Liver (tissue), 9 donors: Measurements from ENCODE around the gene CFAP45. TPM values are rescaled to one million over a fixed set of nuclear protein-coding genes. Genes with fewer than 3 reads are reported as not detected.

ENCODE experiments used
- DNase-seq: peaks from one replicate; pipeline ENCODE4 v3.0.0-alpha.2; 2017; ENCODE audit warnings: low spot score
- H3K27ac ChIP-seq, 2 donors: one replicate each; pipeline ENCODE4 v1.7.0; 2013; ENCODE audit warnings: inconsistent platforms in 2 of 2, low read length in 2 of 2, control low read depth in 1 of 2, low read depth in 1 of 2, mild to moderate bottlenecking in 1 of 2
- H3K27me3 ChIP-seq, 4 donors: one replicate each; pipeline versions ENCODE4 v1.6.1 to v1.7.0; 2013; ENCODE audit warnings: low read length in 3 of 4, inconsistent platforms in 1 of 4, mild to moderate bottlenecking in 1 of 4, moderate library complexity in 1 of 4; ENCODE audit not compliant: control insufficient read depth in 4 of 4, insufficient read depth in 4 of 4
- H3K36me3 ChIP-seq, 4 donors: one replicate each; pipeline versions ENCODE4 v1.6.1 to v1.7.0; 2013; ENCODE audit warnings: low read length in 3 of 4, mild to moderate bottlenecking in 3 of 4, low read depth in 1 of 4, moderate library complexity in 1 of 4; ENCODE audit not compliant: control insufficient read depth in 4 of 4, insufficient read depth in 3 of 4
- H3K4me1 ChIP-seq, 4 donors: one replicate each; pipeline versions ENCODE4 v1.6.1 to v1.7.0; 2013; ENCODE audit warnings: low read length in 3 of 4, mild to moderate bottlenecking in 3 of 4, moderate library complexity in 1 of 4; ENCODE audit not compliant: control insufficient read depth in 4 of 4, insufficient read depth in 4 of 4
- H3K4me3 ChIP-seq, 3 donors: one replicate each; pipeline versions ENCODE4 v1.6.1 to v1.7.0; 2013; ENCODE audit warnings: low read length in 3 of 3, control low read depth in 1 of 3, low read depth in 1 of 3, mild to moderate bottlenecking in 1 of 3
- H3K9ac ChIP-seq, 2 donors: one replicate each; pipeline ENCODE4 v1.7.0; 2013; ENCODE audit warnings: low read length in 2 of 2, mild to moderate bottlenecking in 2 of 2, moderate library complexity in 2 of 2, control low read depth in 1 of 2, low read depth in 1 of 2
- H3K9me3 ChIP-seq, 4 donors: one replicate each; pipeline versions ENCODE4 v1.6.1 to v1.7.0; 2013; ENCODE audit warnings: low read length in 3 of 4; ENCODE audit not compliant: control insufficient read depth in 4 of 4
- CTCF ChIP-seq: fragments of 150-350 bp; IDR thresholded peaks from 2 replicates; pipeline ENCODE4 v1.5.1; 2017; ENCODE audit warnings: improper control_type of control experiment, low read depth, low read length; ENCODE audit not compliant: missing input control
- EGR1 ChIP-seq, 2 donors: IDR thresholded peaks; 2 replicates each; pipeline ENCODE4 v1.6.1; 2016 to 2018; ENCODE audit warnings: antibody characterized with exemption in 2 of 2, low read depth in 2 of 2
- FOXA1 ChIP-seq: IDR thresholded peaks from 2 replicates; pipeline ENCODE4 v1.6.1; 2016; ENCODE audit warnings: antibody characterized with exemption
- FOXA2 ChIP-seq: IDR thresholded peaks from 2 replicates; pipeline ENCODE4 v1.6.1; 2016; ENCODE audit warnings: antibody characterized with exemption
- GABPA ChIP-seq, 2 donors: IDR thresholded peaks in 1 of 2; conservative IDR thresholded peaks in 1 of 2; 2 replicates each; pipeline ENCODE4 v1.6.1; 2016; ENCODE audit warnings: antibody characterized with exemption in 2 of 2, mild to moderate bottlenecking in 1 of 2, moderate library complexity in 1 of 2
- HNF4G ChIP-seq: IDR thresholded peaks from 2 replicates; pipeline ENCODE4 v1.6.1; 2016; ENCODE audit warnings: antibody characterized with exemption
- JUND ChIP-seq, 2 donors: IDR thresholded peaks; 2 replicates each; pipeline ENCODE4 v1.6.1; 2016; ENCODE audit warnings: antibody characterized with exemption in 2 of 2
- MAX ChIP-seq: IDR thresholded peaks from 2 replicates; pipeline ENCODE4 v1.6.1; 2016; ENCODE audit warnings: antibody characterized with exemption
- NR2F2 ChIP-seq: IDR thresholded peaks from 2 replicates; pipeline ENCODE4 v1.6.1; 2016; ENCODE audit warnings: antibody characterized with exemption
- RAD21 ChIP-seq, 2 donors: IDR thresholded peaks; 2 replicates each; pipeline ENCODE4 v1.6.1; 2016; ENCODE audit warnings: antibody characterized with exemption in 2 of 2, mild to moderate bottlenecking in 2 of 2
- RXRA ChIP-seq, 2 donors: IDR thresholded peaks; 2 replicates each; pipeline ENCODE4 v1.6.1; 2017 to 2018; ENCODE audit warnings: antibody characterized with exemption in 2 of 2, mild to moderate bottlenecking in 1 of 2
- SP1 ChIP-seq: IDR thresholded peaks from 2 replicates; pipeline ENCODE4 v1.6.1; 2018; ENCODE audit warnings: antibody characterized with exemption, mild to moderate bottlenecking
- TAF1 ChIP-seq: conservative IDR thresholded peaks from 2 replicates; pipeline ENCODE4 v1.6.1; 2016; ENCODE audit warnings: antibody characterized with exemption, mild to moderate bottlenecking
- WGBS: extraction: QIAGEN DNeasy Blood & Tissue Kit; methylation state at CpG from one replicate; pipeline ENCODE4 v1.1.7; 2013; 5-methylcytosine and 5-hydroxymethylcytosine counted together
- polyA plus RNA-seq, 2 donors: library from polyadenylated mRNA; stranded (reverse) in 1 of 2; unstranded in 1 of 2; fragments of 200-250 nt in 1 of 2; fragments of >200 nt in 1 of 2; fragmentation: Nextera tagmentation in 1 of 2; extraction: Ambion mirVana in 1 of 2; gene quantifications; one replicate each; pipeline versions ENCODE4 v1.2.1 to v1.2.3, GENCODE V29; 2013 to 2015
- total RNA-seq, 2 donors: library from RNA; depleted of rRNA; stranded (reverse); fragments of >200 nt; gene quantifications; one replicate each; pipeline ENCODE4 v1.2.3, GENCODE V29; 2014
- TF ChIP-seq, protein P1 (sequence below): IDR thresholded peaks from 2 replicates; pipeline ENCODE4 v1.6.1; 2016; ENCODE audit warnings: antibody characterized with exemption
- donor health status: healthy.
- donor health status: healthy.
- donor health status: healthy.
- donor health status: healthy.
- donor health status: healthy.

Gene CFAP45
- total and polyA plus RNA-seq, 4 donors: 0.03 to 0.24 TPM; not detected in 2

DNA sequence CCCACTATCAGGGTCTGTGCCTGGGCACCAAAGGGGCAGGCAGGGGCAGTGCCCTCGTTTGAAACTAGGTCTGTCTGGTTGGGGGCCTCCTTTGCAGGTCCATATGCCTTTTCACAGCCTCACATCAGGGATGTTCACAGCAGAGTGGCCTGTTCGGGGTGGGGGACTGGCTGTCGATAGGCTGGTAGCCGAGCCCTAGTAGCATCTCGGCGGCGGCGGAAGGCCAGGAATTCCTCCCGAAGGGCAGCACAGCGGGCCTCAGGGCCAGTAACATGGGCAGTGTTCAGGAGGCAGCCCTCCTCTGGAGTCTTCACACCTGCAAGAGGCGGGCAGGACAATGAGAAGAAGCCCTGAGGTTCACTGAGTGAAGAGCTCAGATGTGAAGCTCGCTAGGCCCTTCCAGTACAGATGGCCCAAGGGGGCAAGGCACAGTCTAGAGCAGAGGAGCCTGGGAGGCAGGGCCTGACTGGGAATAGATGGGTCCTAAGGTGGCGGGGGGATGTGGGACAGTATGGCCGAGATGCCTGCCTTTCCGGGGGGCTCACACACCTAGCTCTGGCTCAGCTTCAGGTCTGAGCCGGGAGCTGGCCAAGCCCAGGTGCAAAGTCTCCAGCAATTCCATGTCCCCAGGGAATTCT lies 27.4 kb upstream of the CFAP45 start:
- H3K9me3 ChIP-seq: no peaks in the 10 kb centered on the region
- peaks cover 7 to 24% (median 14%) of the 10 kb centered on the region in 4 donors for H3K4me1 ChIP-seq
- 90% methylated on average over 16 of the region's 16 CpGs for WGBS
- no peak overlapping the region for H3K4me3 ChIP-seq
- H3K27me3 ChIP-seq: no peaks in the 10 kb centered on the region
- peaks cover 0 to 30% (median 10%) of the 10 kb centered on the region in 4 donors for H3K36me3 ChIP-seq
- TF ChIP-seq GABPA (IDR thresholded peaks at IDR 0.05 in 1 of 2, conservative IDR thresholded peaks at IDR 0.05 in 1 of 2): no peak
- TF ChIP-seq FOXA1: no peak
- TF ChIP-seq EGR1 (IDR thresholded peaks at IDR 0.05; ENCODE audit: low read depth in 2 of 2): no peak
- TF ChIP-seq NR2F2: no peak
- no peak for DNase-seq
- H3K9ac ChIP-seq: no peak overlapping the region
- no peak overlapping the region for H3K27ac ChIP-seq

GRCh38 chr1:159925719-159926078 lies 25.7 kb upstream of the CFAP45 start:
- Histone ChIP-seq H3K4me1 (peaks cover 12 to 37% (median 23%) of the 10 kb centered on the region in 4 donors), H3K9me3 (no peaks in the 10 kb centered on the region), H3K27me3 (no peaks in the 10 kb centered on the region), H3K27ac (peak overlapping the region; percentile 95 to 97), H3K4me3 (peak overlapping the region; percentile 62 to 92 (median 86)), H3K36me3 (peaks cover under 1 to 18% (median 8%) of the 10 kb centered on the region in 4 donors), H3K9ac (peak overlapping the region; percentile 41 to 69)
- TF ChIP-seq FOXA1 (no peak), SP1 (no peak), CTCF (no peak), JUND (IDR thresholded peaks at IDR 0.05) (no peak), NR2F2 (no peak), TAF1 (no peak), RXRA (IDR thresholded peaks at IDR 0.05) (no peak), EGR1 (IDR thresholded peaks at IDR 0.05; ENCODE audit: low read depth in 2 of 2) (no peak)
- TF ChIP-seq, protein P1, sequence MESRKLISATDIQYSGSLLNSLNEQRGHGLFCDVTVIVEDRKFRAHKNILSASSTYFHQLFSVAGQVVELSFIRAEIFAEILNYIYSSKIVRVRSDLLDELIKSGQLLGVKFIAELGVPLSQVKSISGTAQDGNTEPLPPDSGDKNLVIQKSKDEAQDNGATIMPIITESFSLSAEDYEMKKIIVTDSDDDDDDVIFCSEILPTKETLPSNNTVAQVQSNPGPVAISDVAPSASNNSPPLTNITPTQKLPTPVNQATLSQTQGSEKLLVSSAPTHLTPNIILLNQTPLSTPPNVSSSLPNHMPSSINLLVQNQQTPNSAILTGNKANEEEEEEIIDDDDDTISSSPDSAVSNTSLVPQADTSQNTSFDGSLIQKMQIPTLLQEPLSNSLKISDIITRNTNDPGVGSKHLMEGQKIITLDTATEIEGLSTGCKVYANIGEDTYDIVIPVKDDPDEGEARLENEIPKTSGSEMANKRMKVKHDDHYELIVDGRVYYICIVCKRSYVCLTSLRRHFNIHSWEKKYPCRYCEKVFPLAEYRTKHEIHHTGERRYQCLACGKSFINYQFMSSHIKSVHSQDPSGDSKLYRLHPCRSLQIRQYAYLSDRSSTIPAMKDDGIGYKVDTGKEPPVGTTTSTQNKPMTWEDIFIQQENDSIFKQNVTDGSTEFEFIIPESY: no peak
- WGBS: 19% methylated on average over 7 of the region's 7 CpGs
- no peak for DNase-seq

DNA sequence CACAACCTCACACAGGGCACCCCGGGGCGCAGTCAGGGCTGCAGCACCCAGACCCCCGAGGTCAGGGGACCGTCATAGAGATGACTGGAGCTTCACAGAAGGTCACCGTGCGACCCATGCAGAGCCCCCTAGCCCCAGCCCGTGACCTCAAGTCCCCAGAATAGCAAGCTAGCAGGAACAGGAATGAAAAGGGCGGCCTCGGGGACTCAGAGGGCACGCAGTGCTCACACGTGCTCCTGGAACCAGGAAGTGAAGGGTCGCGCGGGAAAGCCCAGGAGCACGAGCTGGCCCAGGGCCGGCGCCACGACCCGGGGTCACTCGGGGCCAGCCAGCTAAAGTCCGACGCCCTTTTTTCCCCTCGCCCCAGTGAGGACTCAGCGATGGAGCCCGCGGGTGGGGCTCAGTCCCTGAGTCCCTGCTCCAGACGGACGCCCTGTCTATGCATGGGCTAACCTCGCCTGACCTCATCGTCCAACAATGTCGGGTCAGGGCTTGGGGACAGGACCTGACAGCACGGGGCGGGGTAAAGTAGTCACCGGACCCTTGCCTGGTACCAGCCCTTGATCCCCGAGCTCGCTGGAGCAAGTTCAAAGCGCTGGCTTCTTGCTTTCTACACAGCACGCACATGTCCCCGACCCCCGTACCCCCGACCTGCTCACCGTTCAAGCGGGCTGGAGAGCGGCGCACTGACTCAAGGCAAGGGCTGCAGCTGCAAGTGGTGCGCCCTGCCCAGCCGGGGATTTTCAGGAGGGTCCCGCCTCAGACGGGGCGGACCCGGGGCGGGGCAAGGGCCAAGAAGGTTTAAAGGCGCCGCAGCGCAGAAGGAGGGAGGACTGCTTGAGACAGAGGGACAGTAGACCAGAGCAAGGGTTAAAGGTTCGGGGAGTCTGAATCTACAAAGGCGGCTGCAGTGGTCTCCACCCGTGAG lies 25.1 kb upstream of the CFAP45 start, which contains the start of gene TAGLN2:
TAGLN2 (minus strand) TSS at position 717 of the 928 bp plus-strand sequence. CDS start 4,998 bp downstream, outside the sequence.
- 1% methylated on average over 58 of the region's 58 CpGs for WGBS
- TF ChIP-seq TAF1 (peak; percentile 88), FOXA2 (no peak), HNF4G (peak; percentile 29), JUND (IDR thresholded peaks at IDR 0.05) (peak in 1 of 2 donors; percentile 30), RAD21 (IDR thresholded peaks at IDR 0.05) (peak in 1 of 2 donors; percentile 45), MAX (peak; percentile 24), NR2F2 (peak; percentile 83), RXRA (IDR thresholded peaks at IDR 0.05) (peak; percentile 80 to 91)
- TF ChIP-seq, protein P1: no peak
- DNase-seq: peak; percentile 79
- Histone ChIP-seq H3K9me3 (no peaks in the 10 kb centered on the region), H3K4me3 (peak within 1 kb of the TSS; percentile 62 to 92 (median 86)), H3K27ac (peak within 1 kb of the TSS; percentile 95 to 97), H3K36me3 (peaks cover 6 to 17% (median 10%) of the 10 kb centered on the region in 4 donors), H3K9ac (peak within 1 kb of the TSS; percentile 72 to 81), H3K4me1 (peaks cover 12 to 37% (median 23%) of the 10 kb centered on the region in 4 donors), H3K27me3 (no peaks in the 10 kb centered on the region)
